Calu3 (cell line): ENCODE measurements around the gene RCSD1. TPM values are rescaled to one million over a fixed set of nuclear protein-coding genes. Genes with fewer than 3 reads are reported as not detected.

Experiments used
- BruUV-seq: library from RNA; stranded (reverse); fragments of 400-500 nt; replicated peaks from 2 replicates; lab custom pipeline; 2021; lab: Mats Ljungman, UMichigan
- CTCF ChIA-PET: fragments of 300-600 bp; sonication (Branson Sonifier 250); formaldehyde crosslinking; loops from one replicate; lab custom pipeline; 2022; ENCODE audit warnings: antibody characterized with exemption; lab: Charles Lee
- DNase-seq: peaks from one replicate; pipeline ENCODE4 v3.0.0; 2022
- H3K27ac Mint-ChIP-seq: one replicate; pipeline ENCODE4 v1.8.0; 2022; ENCODE audit warnings: mixed read lengths; ENCODE audit not compliant: unreplicated experiment
- H3K27me3 Mint-ChIP-seq: one replicate; pipeline ENCODE4 v1.8.0; 2022; ENCODE audit warnings: mixed read lengths; ENCODE audit not compliant: unreplicated experiment
- H3K36me3 Mint-ChIP-seq: one replicate; pipeline ENCODE4 v1.8.0; 2022; ENCODE audit warnings: mild to moderate bottlenecking, moderate library complexity, mixed read lengths; ENCODE audit not compliant: insufficient read depth, unreplicated experiment
- H3K4me1 Mint-ChIP-seq: one replicate; pipeline ENCODE4 v1.8.0; 2022; ENCODE audit warnings: mild to moderate bottlenecking, low read depth, mixed read lengths; ENCODE audit not compliant: unreplicated experiment
- H3K4me3 Mint-ChIP-seq: one replicate; pipeline ENCODE4 v1.8.0; 2022; ENCODE audit warnings: mild to moderate bottlenecking, low read depth, moderate library complexity, mixed read lengths; ENCODE audit not compliant: unreplicated experiment
- H3K9me3 Mint-ChIP-seq: one replicate; pipeline ENCODE4 v1.8.0; 2022; ENCODE audit warnings: low read depth, mixed read lengths; ENCODE audit not compliant: unreplicated experiment
- CTCF ChIP-seq: fragments of 200-600 bp; IDR thresholded peaks from one replicate; pipeline ENCODE4 v1.8.0; 2022; ENCODE audit warnings: antibody characterized with exemption; ENCODE audit not compliant: unreplicated experiment
- intact Hi-C: fragments of 100-400 bp; cut with micrococcal nuclease; formaldehyde crosslinking; loops from one replicate; pipeline ENCODE4 v1.10.0; 2022; ENCODE audit not compliant: unreplicated experiment
- total RNA-seq: library from RNA; stranded (reverse); gene quantifications from 2 replicates; pipeline ENCODE4 v1.2.3, GENCODE V29; 2022

The RCSD1 gene
- total RNA-seq, 1 experiment from 2014 or later = not detected

GRCh38 chr1:167614851-167615250, 15.2 kb upstream of the RCSD1 start:
- H3K4me3 Mint-ChIP-seq = no peak overlapping the region
- H3K36me3 Mint-ChIP-seq = no peaks in the 10 kb centered on the region
- no TSS peak for BruUV-seq
- CTCF ChIA-PET = no interaction called here
- intact Hi-C loops = no loop called here
- DNase-seq = no peak
- no peak overlapping the region for H3K27ac Mint-ChIP-seq
- no peaks in the 10 kb centered on the region for H3K4me1 Mint-ChIP-seq
- H3K9me3 Mint-ChIP-seq = peaks cover 5% of the 10 kb centered on the region
- TF ChIP-seq CTCF = no peak
- peaks cover 74% of the 10 kb centered on the region for H3K27me3 Mint-ChIP-seq

- CTCF ChIA-PET = no interaction called here
- BruUV-seq = no TSS peak
- intact Hi-C loops = no loop called here
Measured at GRCh38 chr1:167616521-167616920, 13.5 kb upstream of the RCSD1 start.

DNA sequence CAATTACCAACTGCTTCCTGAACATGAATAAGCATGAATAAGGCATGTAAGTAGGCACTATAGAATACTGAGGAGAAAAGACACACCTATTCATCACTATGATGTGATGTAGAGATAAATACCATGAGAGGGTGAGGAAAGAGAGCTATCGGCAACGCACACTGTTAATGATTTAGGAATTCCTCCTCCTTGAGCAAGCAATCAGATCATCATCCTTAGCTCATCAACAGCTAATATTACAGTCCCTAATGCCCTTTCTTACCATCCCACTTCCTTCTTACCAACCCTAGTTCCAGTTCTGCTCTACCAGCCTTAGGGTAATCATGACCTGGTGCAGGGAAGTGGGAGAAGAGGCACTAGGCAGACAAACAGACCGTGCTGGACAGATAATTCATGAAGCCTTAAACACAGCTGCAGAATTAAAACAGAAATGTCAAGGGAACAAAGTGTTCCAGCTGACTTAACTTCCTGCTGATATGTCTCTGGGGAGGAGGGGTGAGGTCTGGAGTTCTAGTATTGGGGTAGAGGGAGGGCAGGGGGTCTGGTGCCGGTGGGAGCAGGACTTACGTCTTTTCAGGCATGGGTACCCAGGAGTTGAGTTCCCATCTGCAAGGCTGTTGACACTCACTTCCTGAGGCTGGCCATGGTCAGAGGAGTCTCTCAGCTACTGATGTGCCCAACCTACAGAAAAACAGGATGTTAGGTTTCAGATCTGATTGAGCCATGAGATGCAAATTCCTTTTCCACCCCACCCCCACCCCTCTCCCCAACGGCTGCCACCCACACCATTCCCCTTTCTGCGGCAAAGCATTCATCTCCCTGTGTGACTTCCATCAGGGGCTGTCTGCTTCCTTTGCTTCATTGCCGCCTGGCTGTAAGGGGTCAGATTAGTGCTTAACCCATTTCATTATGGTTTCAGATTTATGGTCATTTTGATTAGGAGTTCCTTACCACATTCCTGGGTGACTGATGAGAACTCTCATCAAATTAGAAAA, 12.6 kb upstream of the RCSD1 start:
- BruUV-seq = no TSS peak
- DNase-seq = no peak
- Mint-ChIP-seq H3K4me1 (no peaks in the 10 kb centered on the region), H3K9me3 (peaks cover 5% of the 10 kb centered on the region), H3K27me3 (peaks cover 67% of the 10 kb centered on the region), H3K36me3 (no peaks in the 10 kb centered on the region), H3K27ac (no peak overlapping the region), H3K4me3 (no peak overlapping the region)
- intact Hi-C loops = no loop called here
- no peak for TF ChIP-seq CTCF
- CTCF ChIA-PET = no interaction called here

More at GRCh38 chr1:167616521-167616920, 13.5 kb upstream of the RCSD1 start:
- no peak overlapping the region for H3K4me3 Mint-ChIP-seq
- H3K27ac Mint-ChIP-seq = no peak overlapping the region
- no peaks in the 10 kb centered on the region for H3K36me3 Mint-ChIP-seq
- H3K4me1 Mint-ChIP-seq = no peaks in the 10 kb centered on the region
- H3K27me3 Mint-ChIP-seq = peaks cover 74% of the 10 kb centered on the region
- peaks cover 5% of the 10 kb centered on the region for H3K9me3 Mint-ChIP-seq
- TF ChIP-seq CTCF = no peak
- DNase-seq = no peak

DNA sequence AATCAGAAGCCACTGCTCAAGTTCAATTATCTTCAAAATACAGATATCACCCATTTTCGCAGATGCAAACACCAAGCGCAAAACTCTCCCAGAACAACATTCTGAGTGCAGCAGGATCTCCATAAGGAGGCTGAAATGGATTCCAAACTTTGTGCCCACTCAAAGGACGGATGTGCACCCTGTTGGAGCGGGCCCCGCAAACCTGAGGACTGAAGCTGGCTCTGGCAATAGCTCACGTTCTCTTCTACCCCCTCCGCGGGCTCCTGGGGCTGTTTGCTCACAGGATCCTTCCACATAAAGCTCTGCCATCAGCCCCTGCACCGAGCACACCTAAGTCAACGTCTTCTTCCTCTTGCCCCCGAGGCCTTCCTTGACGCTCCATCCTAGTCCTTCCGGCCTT, 11.7 kb upstream of the RCSD1 start:
- Mint-ChIP-seq H3K27me3 (peaks cover 67% of the 10 kb centered on the region), H3K9me3 (peaks cover 5% of the 10 kb centered on the region), H3K27ac (no peak overlapping the region), H3K36me3 (no peaks in the 10 kb centered on the region), H3K4me1 (no peaks in the 10 kb centered on the region), H3K4me3 (no peak overlapping the region)
- TF ChIP-seq CTCF = no peak
- BruUV-seq = no TSS peak
- DNase-seq = no peak
- CTCF ChIA-PET = no interaction called here
- intact Hi-C loops = no loop called here
